ENCODE measurements around the gene AHCY.
"Not testable (repeated sequence)": the region's sequence is repeated elsewhere in the genome, so short reads cannot be mapped to it uniquely, and the experiment has no call there.

AHCY gene

GRCh38 chr20:34254979-34255378 lies 48.2 kb downstream of the AHCY start:
- no peak for DNase-seq (ENCODE audit: extremely low read depth, low read depth)
- no peak for TF ChIP-seq CTCF (IDR thresholded peaks at IDR 0.05; ENCODE audit: low read depth, low read length)

GRCh38 chr20:34252431-34253086 lies 50.6 kb downstream of the AHCY start:
- DNase-seq (ENCODE audit: extremely low read depth, low read depth): not testable (repeated sequence)

GRCh38 chr20:34251619-34252018 lies 51.5 kb downstream of the AHCY start:
- DNase-seq (ENCODE audit: extremely low read depth, low read depth): no peak
- TF ChIP-seq CTCF (IDR thresholded peaks at IDR 0.05; ENCODE audit: low read depth, low read length): no peak

- no peak for DNase-seq (ENCODE audit: extremely low read depth, low read depth)
- no peak for TF ChIP-seq CTCF (IDR thresholded peaks at IDR 0.05; ENCODE audit: low read depth, low read length)
These were observed 53.1 kb downstream of the AHCY start for GRCh38 chr20:34250005-34250404.

- TF ChIP-seq CTCF (IDR thresholded peaks at IDR 0.05; ENCODE audit: low read depth, low read length): no peak
These were observed 53.9 kb downstream of the AHCY start for GRCh38 chr20:34249291-34249690.

GRCh38 chr20:34246126-34246626 lies 57.0 kb downstream of the AHCY start:
- peak; percentile 30 for DNase-seq (ENCODE audit: extremely low read depth, low read depth)
- TF ChIP-seq CTCF (IDR thresholded peaks at IDR 0.05; ENCODE audit: low read depth, low read length): no peak

More at GRCh38 chr20:34249291-34249690, 53.9 kb downstream of the AHCY start:
- DNase-seq (ENCODE audit: extremely low read depth, low read depth): peak; percentile 24

- no peak for TF ChIP-seq CTCF (IDR thresholded peaks at IDR 0.05; ENCODE audit: low read depth, low read length)
- DNase-seq (ENCODE audit: extremely low read depth, low read depth): no peak
These were observed 59.8 kb downstream of the AHCY start for GRCh38 chr20:34243377-34243776.

- no peak for TF ChIP-seq CTCF (IDR thresholded peaks at IDR 0.05; ENCODE audit: low read depth, low read length)
- no peak for DNase-seq (ENCODE audit: extremely low read depth, low read depth)
These were observed 60.3 kb downstream of the AHCY start for GRCh38 chr20:34242879-34243278.

- not testable (repeated sequence) for DNase-seq (ENCODE audit: extremely low read depth, low read depth)
These were observed 61.1 kb downstream of the AHCY start for GRCh38 chr20:34242015-34242414.

All from AG09319 (cell line).